B cell (primary cell): ENCODE measurements around the gene TNPO1. TPM values are rescaled to one million over a fixed set of nuclear protein-coding genes. Genes with fewer than 3 reads are reported as not detected.

Experiments used
- ATAC-seq: fragments of 200-7000 bp; cut with Tn5 transposase; one replicate; pipeline ENCODE4 v1.10.0; 2021; ENCODE audit warnings: low read depth, mild to moderate bottlenecking, moderate number of reproducible peaks, moderate library complexity
- CTCF ChIA-PET: fragments of 350-600 bp; sonication (Branson Sonifier 250); formaldehyde crosslinking; loops from one replicate; lab custom pipeline; 2021; ENCODE audit warnings: antibody characterized with exemption, inconsistent platforms; lab: Charles Lee
- POLR2A ChIA-PET: fragments of 350-600 bp; sonication (Branson Sonifier 250); formaldehyde crosslinking; loops from one replicate; lab custom pipeline; 2021; ENCODE audit warnings: antibody characterized with exemption; lab: Charles Lee
- DNase-seq: peaks from one replicate; pipeline ENCODE4 v3.0.0; 2013
- H2AFZ ChIP-seq: 2 replicates; pipeline ENCODE4 v1.6.1; 2012; ENCODE audit warnings: mild to moderate bottlenecking, low read depth, low read length; ENCODE audit not compliant: insufficient read depth, poor library complexity, severe bottlenecking
- H3K27ac ChIP-seq, 2 donors: 1 replicate in 1 of 2; 2 replicates in 1 of 2; pipeline ENCODE4 v1.5.1; 2012 to 2013; ENCODE audit warnings: low read length in 2 of 2, mild to moderate bottlenecking in 2 of 2, moderate library complexity in 1 of 2
- H3K27me3 ChIP-seq, 4 experiments: fragments of 200-600 bp in 1 of 4; sonication (generic) in 1 of 4; replicated peaks in 1 of 4; 1 replicate in 2 of 4; 2 replicates in 2 of 4; pipeline versions ENCODE4 v1.6.1 to v1.7.0; 2013 to 2016; ENCODE audit warnings: low read length in 3 of 4, mild to moderate bottlenecking in 2 of 4, mixed read lengths in 1 of 4, moderate library complexity in 1 of 4; ENCODE audit not compliant: insufficient read depth in 4 of 4, control insufficient read depth in 3 of 4; ENCODE audit errors: control extremely low read depth in 1 of 4
- H3K36me3 ChIP-seq, 2 experiments: replicated peaks in 1 of 2; 1 replicate in 1 of 2; 2 replicates in 1 of 2; pipeline versions ENCODE4 v1.6.1 to v1.7.1; 2013; ENCODE audit warnings: low read length in 1 of 2; ENCODE audit not compliant: insufficient read depth in 2 of 2, control insufficient read depth in 1 of 2; ENCODE audit errors: control extremely low read depth in 1 of 2, extremely low read depth in 1 of 2
- H3K4me1 ChIP-seq, 2 donors: fragments of 200-600 bp in 1 of 2; sonication (generic) in 1 of 2; 1 replicate in 1 of 2; 2 replicates in 1 of 2; pipeline versions ENCODE4 v1.5.1 to v1.6.1; 2013 to 2017; ENCODE audit warnings: low read length in 2 of 2; ENCODE audit not compliant: control insufficient read depth in 2 of 2, insufficient read depth in 2 of 2
- H3K4me2 ChIP-seq: replicated peaks from 2 replicates; pipeline ENCODE3; 2012; ENCODE audit warnings: mild to moderate bottlenecking, low read depth, low read length; ENCODE audit not compliant: poor library complexity, severe bottlenecking
- H3K4me3 ChIP-seq, 5 experiments: fragments of 200-600 bp in 1 of 5; sonication (generic) in 1 of 5; 1 replicate in 3 of 5; 2 replicates in 2 of 5; pipeline versions ENCODE4 v1.5.1 to v1.7.0; 2011 to 2016; ENCODE audit warnings: low read length in 4 of 5, mild to moderate bottlenecking in 4 of 5, low read depth in 2 of 5, control low read depth in 1 of 5, moderate library complexity in 1 of 5; ENCODE audit not compliant: insufficient read depth in 1 of 5; ENCODE audit errors: control extremely low read depth in 1 of 5, extremely low read depth in 1 of 5
- H3K79me2 ChIP-seq: fragments of 200-600 bp; sonication (generic); one replicate; pipeline ENCODE4 v1.6.0; 2016; ENCODE audit warnings: low read length; ENCODE audit not compliant: control insufficient read depth, insufficient read depth
- H3K9ac ChIP-seq: fragments of 200-600 bp; sonication (generic); 2 replicates; pipeline ENCODE4 v1.6.1; 2017; ENCODE audit warnings: mild to moderate bottlenecking, low read length, moderate library complexity
- H3K9me3 ChIP-seq, 3 donors: one replicate each; pipeline versions ENCODE4 v1.6.1 to v1.7.1; 2013; ENCODE audit warnings: low read length in 2 of 3; ENCODE audit not compliant: control insufficient read depth in 2 of 3, insufficient read depth in 1 of 3; ENCODE audit errors: control extremely low read depth in 1 of 3
- H4K20me1 ChIP-seq: 2 replicates; pipeline ENCODE4 v1.6.0; 2012; ENCODE audit warnings: mild to moderate bottlenecking, low read length; ENCODE audit not compliant: insufficient read depth, control insufficient read depth, poor library complexity, severe bottlenecking
- H3K27ac Mint-ChIP-seq: one replicate; pipeline ENCODE4 v1.8.0; 2021; ENCODE audit warnings: mixed read lengths
- H3K27me3 Mint-ChIP-seq: one replicate; pipeline ENCODE4 v1.8.0; 2021; ENCODE audit warnings: mixed read lengths
- H3K4me1 Mint-ChIP-seq: one replicate; pipeline ENCODE4 v1.8.0; 2021; ENCODE audit warnings: mixed read lengths
- H3K4me3 Mint-ChIP-seq: one replicate; pipeline ENCODE4 v1.8.0; 2021; ENCODE audit warnings: mixed read lengths
- H3K9me3 Mint-ChIP-seq: one replicate; pipeline ENCODE4 v1.8.0; 2022; ENCODE audit warnings: mixed read lengths; ENCODE audit not compliant: insufficient read depth
- EZH2 ChIP-seq: IDR thresholded peaks from 2 replicates; pipeline ENCODE4 v1.6.1; 2012; ENCODE audit warnings: borderline replicate concordance, low read depth, mild to moderate bottlenecking, moderate library complexity, low read length; ENCODE audit not compliant: insufficient read depth, poor library complexity, severe bottlenecking
- WGBS: methylation state at CpG from one replicate; pipeline ENCODE4 v1.1.5; 2013; ENCODE audit warnings: missing lambda C conversion rate; ENCODE audit not compliant: insufficient coverage; 5-methylcytosine and 5-hydroxymethylcytosine counted together
- intact Hi-C: fragments of 100-400 bp; cut with micrococcal nuclease; formaldehyde crosslinking; loops from one replicate; pipeline ENCODE4 v1.10.0; 2022
- polyA plus RNA-seq: library from polyadenylated mRNA; depleted of rRNA; stranded (reverse); fragments of >200 nt; gene quantifications from 2 replicates; pipeline ENCODE4 v1.2.3, GENCODE V29; 2012
- total RNA-seq, 2 donors: library from RNA; stranded (reverse); fragments of 120-200 nt in 1 of 2; gene quantifications; 1 replicate in 1 of 2; 2 replicates in 1 of 2; pipeline versions ENCODE4 v1.2.3 to v1.2.4, GENCODE V29; 2013 to 2022
- TF ChIP-seq, protein P1 (sequence below): fragments of 200-600 bp; IDR thresholded peaks from one replicate; pipeline ENCODE4 v1.8.0; 2022; ENCODE audit warnings: antibody characterized with exemption, mild to moderate bottlenecking

The TNPO1 gene
- total and polyA plus RNA-seq, 2 donors (not counting 1 experiment from before 2014, with no cell fraction given): 6.4 to 102 TPM

DNA sequence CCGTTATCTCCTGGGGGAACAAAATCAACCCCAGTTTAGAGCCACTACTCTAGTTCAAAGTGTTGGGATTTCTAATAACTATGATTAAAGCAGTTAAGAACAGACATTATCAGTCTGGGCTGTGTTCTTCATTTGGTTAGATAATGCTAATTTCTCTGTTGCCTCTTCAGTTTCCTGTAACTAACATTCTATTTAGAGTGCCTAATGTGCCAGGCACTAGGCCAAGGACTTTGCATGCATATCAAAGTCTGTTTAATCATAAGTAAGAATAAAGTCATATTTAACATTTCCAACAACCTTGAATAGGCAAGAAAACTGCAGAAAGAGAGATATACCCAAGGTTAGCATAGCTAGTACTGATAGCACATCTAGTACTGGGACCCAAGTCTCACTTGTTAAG is 68.4 kb downstream of the TNPO1 start:
- no peaks in the 10 kb centered on the region for H3K79me2 ChIP-seq
- H3K9ac ChIP-seq: no peak overlapping the region
- DNase-seq: no peak
- no peaks in the 10 kb centered on the region for H3K9me3 ChIP-seq
- H3K9me3 Mint-ChIP-seq: no peaks in the 10 kb centered on the region
- H3K36me3 ChIP-seq: peaks cover 26 to 76% of the 10 kb centered on the region in 2 experiments
- no peaks in the 10 kb centered on the region for H3K4me1 Mint-ChIP-seq
- no peaks in the 10 kb centered on the region for H3K4me1 ChIP-seq
- ATAC-seq: no peak
- H3K27me3 ChIP-seq: no peaks in the 10 kb centered on the region
- POLR2A ChIA-PET: no interaction called here
- no peak overlapping the region for H3K4me3 ChIP-seq
- no peak for TF ChIP-seq EZH2
- TF ChIP-seq, protein P1, sequence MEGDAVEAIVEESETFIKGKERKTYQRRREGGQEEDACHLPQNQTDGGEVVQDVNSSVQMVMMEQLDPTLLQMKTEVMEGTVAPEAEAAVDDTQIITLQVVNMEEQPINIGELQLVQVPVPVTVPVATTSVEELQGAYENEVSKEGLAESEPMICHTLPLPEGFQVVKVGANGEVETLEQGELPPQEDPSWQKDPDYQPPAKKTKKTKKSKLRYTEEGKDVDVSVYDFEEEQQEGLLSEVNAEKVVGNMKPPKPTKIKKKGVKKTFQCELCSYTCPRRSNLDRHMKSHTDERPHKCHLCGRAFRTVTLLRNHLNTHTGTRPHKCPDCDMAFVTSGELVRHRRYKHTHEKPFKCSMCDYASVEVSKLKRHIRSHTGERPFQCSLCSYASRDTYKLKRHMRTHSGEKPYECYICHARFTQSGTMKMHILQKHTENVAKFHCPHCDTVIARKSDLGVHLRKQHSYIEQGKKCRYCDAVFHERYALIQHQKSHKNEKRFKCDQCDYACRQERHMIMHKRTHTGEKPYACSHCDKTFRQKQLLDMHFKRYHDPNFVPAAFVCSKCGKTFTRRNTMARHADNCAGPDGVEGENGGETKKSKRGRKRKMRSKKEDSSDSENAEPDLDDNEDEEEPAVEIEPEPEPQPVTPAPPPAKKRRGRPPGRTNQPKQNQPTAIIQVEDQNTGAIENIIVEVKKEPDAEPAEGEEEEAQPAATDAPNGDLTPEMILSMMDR: no peak
- intact Hi-C loops: no loop called here
- no peak overlapping the region for H2AFZ ChIP-seq
- H3K4me2 ChIP-seq: no peak overlapping the region
- no peaks in the 10 kb centered on the region for H3K27me3 Mint-ChIP-seq
- no peak overlapping the region for H3K27ac Mint-ChIP-seq
- no peak overlapping the region for H3K4me3 Mint-ChIP-seq
- CTCF ChIA-PET: no interaction called here
- no CpG with 5 or more reads among the region's 1 CpG for WGBS
- H4K20me1 ChIP-seq: peaks cover 4% of the 10 kb centered on the region
- no peak overlapping the region for H3K27ac ChIP-seq

GRCh38 chr5:72885824-72886223 is 69.4 kb downstream of the TNPO1 start:
- H3K9me3 ChIP-seq: no peaks in the 10 kb centered on the region
- intact Hi-C loops: no loop called here
- H4K20me1 ChIP-seq: peaks cover 4% of the 10 kb centered on the region
- 100% methylated on average over 1 of the region's 4 CpGs for WGBS
- peaks cover 27 to 85% of the 10 kb centered on the region in 2 experiments for H3K36me3 ChIP-seq
- no peak for TF ChIP-seq EZH2
- TF ChIP-seq, protein P1: no peak
- no peak for ATAC-seq
- H3K4me3 ChIP-seq: no peak overlapping the region
- Mint-ChIP-seq H3K9me3 (no peaks in the 10 kb centered on the region), H3K27me3 (no peaks in the 10 kb centered on the region), H3K27ac (no peak overlapping the region), H3K4me3 (no peak overlapping the region), H3K4me1 (no peaks in the 10 kb centered on the region)
- no peak overlapping the region for H2AFZ ChIP-seq
- H3K4me2 ChIP-seq: no peak overlapping the region
- H3K9ac ChIP-seq: no peak overlapping the region
- no peaks in the 10 kb centered on the region for H3K4me1 ChIP-seq
- H3K79me2 ChIP-seq: no peaks in the 10 kb centered on the region
- ChIA-PET POLR2A (no interaction called here), CTCF (no interaction called here)
- no peak for DNase-seq
- no peak overlapping the region for H3K27ac ChIP-seq
- no peaks in the 10 kb centered on the region for H3K27me3 ChIP-seq
